ENCODE results near the gene STAT5A.
A peak's percentile ranks its signal among the peaks of the same experiment; 100 is the strongest.
"Not testable (repeated sequence)": the region's sequence is repeated elsewhere in the genome, so short reads cannot be mapped to it uniquely, and the experiment has no call there.

The STAT5A gene

DNA sequence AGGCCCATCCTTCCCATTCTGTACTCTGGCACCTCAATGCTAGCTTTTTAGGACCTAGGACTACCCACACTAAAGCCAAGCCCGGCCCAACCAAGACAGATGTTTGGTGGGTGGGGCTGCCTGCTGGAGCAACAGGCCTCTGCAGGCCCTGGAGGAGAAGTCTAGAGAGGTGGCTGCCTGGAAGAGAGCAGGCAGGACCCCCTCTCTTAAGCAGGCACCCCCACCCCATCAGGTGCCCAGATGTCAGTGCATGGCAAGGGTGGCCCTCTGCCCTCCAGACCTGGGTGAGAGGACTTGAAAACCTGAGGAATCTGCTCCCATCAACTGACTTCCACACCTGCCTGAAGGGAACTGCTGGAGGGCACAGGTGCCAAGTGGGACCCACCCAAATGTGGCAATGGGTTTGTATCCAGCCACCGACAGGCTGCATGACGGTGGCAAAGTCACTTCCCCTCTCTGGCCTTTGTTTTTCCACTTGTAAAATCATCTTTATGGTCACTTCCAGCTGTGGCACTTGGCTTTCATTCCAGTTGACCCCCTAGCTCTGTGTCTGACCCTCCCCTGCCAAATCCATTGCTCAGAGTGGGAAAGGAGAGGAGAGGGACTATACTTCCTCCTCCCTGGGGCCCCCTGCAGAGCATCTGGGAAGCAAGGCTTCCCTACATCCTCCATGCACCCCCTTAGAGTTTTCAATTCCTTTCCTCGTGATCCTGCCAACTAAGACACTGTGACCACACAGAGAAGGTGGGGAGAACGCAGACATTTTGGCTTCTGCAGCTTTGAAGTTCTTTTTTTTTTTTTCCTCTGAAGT lies 1.7 kb upstream of the STAT5A start:
- DNase-seq: no peak

DNA sequence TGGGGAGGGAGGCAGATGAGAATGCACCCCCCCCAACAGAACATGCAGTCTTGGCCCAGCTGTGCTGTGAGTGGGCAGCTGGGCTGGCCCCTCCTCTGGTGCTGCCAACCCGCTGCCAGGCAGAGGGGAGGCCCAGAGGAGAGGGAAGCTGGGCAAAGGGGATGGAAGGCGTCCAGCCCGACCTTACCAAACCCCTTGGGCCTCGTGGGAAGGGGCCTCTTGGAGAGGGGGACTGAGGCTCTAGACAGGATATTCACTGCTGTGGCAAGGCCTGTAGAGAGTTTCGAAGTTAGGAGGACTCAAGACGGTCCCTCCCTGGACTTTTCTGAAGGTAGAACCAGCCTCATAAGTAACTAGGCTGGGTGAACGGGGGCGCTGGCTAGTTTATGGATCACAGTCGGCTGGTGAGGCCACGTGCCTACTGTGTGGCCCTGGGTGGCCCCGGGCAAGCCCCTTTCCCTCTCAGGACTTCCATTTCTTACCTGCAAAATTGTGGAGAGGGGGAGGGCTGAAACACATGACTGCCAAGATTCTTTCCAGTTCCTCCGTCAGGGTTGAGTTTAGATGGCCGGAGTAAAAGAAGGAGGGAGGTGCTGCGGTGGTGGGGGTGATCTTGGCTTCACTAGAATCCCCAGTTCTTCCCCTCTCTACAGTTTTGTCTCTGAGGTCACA lies 857 bp upstream of the STAT5A start:
- no peak for DNase-seq

DNA sequence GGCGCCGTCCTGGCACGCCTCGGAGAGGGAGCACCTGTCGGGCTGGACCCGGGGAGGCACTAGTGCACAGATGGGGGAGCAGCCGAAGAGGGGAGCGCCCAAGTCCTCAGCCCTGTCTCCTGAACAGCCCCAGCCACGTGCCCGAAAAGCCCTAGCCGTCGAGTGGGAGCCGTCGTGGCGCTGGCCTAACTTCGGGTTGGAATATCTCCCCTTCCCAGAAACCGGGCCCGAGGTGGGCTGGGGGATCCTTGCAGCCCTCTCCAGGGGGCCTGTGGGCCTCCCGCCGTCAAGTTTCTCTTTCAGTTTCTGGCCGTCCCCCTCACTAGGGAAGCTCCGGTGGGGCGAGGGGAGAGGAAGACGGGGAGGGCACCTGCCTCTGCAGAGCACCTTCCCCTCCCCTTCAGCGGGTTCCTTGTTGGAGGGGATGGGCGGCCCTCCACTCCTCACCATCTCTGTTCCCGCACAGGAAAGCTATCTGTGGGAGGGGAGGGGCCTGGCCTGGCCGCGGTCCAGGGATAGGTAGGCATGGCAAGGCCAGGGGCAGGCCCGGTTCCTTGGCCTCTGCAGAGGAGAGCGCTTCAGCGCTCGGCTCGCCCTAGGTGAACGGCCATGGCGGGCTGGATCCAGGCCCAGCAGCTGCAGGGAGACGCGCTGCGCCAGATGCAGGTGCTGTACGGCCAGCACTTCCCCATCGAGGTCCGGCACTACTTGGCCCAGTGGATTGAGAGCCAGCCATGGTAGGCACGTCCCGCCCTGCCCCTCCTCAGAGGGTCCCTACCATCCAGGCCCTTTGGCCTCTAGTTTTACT lies 709 bp downstream of the STAT5A start:
- peak; percentile 70 for DNase-seq

DNA sequence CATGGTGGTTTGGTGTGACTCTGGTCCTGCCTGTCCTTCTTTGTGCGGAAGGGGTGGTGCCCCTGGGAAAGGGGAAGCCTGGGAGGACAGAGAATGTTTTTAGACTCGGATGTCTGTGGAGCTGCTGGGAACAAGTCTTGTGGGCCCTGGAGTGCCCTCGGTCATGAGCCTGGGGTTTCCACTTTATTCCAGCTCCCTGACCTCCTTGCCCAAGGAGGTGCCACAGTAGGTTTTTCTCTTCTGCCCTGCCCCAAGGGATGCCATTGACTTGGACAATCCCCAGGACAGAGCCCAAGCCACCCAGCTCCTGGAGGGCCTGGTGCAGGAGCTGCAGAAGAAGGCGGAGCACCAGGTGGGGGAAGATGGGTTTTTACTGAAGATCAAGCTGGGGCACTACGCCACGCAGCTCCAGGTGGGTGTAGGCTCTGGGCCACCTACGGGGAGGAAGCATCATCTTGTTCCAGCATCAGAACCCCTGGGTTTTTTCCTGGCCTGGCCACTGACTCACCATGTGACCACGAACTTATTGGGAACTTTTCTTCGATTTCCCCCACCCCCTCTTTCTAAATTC lies 1.4 kb downstream of the STAT5A start:
- DNase-seq: no peak

DNA sequence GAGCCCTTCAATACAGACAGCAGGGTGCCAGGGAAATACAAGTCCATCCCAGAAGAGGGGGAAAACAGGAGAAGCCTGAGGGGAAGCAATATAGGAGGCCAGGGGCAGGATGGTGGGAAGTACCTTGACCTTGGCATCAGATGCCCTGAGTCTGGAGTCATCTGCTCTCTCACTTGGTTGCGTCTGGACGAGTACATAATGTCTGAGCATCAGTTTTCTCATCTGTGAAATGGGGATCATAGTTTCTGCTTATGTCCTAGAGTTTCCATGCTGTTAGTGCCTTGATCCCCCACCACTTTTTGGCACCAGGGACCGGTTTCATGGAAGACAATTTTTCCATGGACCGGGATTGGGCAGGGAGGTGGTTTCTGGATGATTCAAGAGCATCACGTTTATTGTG lies 2.3 kb downstream of the STAT5A start:
- DNase-seq: no peak

DNA sequence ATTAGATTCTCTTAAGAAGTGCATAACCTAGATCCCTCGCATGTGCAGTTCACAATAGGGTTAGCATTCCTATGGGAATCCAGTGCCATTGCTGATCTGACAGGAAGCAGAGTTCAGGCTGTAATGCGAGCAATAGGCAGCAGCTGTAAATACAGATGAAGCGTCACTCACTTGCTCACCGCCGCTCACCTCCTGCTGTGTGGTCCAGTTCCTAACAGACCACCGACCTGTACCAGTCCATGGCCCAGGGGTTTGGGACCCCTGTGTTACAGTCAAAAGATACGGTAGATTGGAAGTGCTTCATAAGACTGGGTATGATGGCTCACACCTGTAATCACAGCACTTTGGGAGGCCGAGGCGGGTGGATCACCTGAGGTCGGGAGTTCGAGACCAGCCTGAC lies 2.8 kb downstream of the STAT5A start:
- DNase-seq: no peak

DNA sequence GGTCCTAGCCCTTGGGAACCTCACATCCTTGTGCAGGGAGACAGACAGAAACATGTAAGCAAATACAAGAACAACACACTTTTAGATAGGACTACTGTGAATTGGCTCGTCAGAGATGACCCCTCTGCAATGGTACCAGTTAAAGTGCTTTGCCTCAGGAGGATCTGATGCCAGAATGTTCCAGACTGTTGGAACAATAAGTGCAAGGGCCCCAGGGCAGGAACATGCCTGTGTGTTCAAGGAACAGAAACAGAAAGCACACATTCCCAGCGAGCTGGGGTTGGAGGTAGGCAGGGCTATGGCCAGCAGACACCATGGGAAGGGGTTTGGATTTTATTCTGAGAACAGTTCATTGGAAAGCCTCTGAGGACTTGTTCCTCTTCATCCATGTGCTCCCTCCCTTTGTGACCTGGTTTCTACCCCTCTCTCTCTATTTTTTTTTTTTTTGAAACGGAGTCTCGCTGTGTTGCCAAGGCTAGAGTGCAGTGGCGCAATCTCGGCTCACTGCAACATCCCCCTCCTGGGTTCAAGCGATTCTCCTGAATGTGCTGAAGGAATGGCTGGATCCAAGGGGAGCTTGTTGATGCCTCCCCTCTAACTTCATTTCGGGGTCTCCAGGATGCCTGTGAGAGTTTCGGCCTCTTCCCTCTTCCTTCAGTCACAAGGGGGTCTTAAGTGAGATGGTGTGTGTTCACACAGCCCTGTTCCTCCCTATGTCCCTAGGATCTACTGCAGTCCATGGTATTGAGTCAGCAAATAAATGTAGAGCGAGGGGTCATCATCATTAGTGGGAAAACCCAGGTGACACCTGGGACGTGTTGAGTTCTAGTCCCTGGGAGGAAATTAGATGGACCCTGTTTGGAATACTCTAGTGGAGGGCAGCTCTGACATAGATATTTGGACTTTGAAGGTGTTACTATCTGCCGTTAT lies 6.4 kb downstream of the STAT5A start:
- no peak for DNase-seq

DNA sequence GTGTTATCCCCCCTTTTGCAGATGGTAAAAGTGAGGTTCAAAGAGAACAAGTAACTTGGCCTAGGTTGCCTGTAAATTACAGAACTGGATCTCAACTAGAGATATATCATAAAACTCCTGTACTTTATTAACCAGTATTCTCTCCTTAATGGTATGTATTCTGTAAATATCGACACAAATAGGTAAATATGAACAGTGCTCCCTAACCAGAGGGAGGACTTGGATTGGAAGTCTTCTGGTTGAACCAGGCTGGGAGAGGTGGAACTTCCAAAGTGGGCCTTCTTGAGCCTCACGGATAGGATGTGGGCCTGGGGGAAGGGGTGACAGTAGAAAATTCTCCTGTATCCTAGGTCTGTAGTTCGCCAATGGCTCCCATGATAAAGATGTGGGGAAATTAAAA lies 7.7 kb downstream of the STAT5A start:
- no peak for DNase-seq

DNA sequence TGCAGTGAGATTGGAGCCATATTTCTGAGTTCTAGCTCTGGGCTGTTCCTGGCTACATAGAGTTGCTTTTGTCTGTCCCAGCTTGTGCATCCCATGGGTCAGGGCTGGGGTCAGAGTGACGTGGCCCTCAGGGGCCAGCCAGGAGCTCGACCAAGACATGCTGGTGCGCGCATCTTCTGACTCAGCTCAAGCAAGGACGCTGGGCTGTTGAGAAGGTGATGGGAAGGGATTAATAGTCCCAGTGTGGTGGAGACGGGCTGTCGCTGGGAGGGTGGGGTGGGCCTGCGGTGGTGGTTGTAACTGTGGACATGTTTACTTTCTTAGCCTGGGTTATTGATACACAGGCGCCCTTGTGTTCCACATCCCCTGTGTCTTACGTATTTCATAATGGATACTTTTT lies 9.5 kb downstream of the STAT5A start:
- not testable (repeated sequence) for DNase-seq

DNA sequence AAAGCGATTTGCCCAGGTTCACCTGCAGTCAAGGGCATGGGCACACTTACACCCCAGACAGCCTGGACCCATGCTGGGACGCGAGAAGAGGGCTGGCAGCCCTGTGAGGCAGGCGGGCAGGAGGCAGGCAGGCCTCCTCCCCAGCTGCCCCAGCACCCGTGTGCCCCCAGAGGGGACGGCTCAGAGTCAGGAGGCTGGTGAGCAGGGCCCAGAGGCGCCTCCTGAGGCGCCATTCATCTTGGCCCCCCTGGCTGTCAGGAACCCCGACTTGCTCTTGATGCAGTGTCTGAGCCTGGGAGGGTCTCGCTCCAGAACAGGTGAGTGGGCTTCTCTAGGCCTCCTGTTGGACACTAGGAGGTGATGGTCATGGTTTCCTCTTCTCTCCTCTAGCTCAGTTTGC lies 11.1 kb downstream of the STAT5A start:
- DNase-seq: not testable (repeated sequence)

DNA sequence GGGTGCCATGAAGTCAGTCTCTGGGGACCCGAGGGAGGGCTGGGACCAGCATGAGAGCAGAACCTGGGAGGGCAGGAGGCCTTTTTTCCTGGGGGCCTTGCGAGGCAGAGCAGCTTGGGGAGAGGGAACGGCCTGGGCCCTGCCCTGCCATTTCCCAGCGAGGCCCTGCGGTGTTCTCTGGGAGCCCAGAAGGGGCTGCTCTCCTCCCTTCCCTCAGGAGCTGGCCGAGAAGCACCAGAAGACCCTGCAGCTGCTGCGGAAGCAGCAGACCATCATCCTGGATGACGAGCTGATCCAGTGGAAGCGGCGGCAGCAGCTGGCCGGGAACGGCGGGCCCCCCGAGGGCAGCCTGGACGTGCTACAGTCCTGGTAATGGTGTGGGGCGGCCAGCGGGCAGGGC lies 11.6 kb downstream of the STAT5A start:
- not testable (repeated sequence) for DNase-seq

DNA sequence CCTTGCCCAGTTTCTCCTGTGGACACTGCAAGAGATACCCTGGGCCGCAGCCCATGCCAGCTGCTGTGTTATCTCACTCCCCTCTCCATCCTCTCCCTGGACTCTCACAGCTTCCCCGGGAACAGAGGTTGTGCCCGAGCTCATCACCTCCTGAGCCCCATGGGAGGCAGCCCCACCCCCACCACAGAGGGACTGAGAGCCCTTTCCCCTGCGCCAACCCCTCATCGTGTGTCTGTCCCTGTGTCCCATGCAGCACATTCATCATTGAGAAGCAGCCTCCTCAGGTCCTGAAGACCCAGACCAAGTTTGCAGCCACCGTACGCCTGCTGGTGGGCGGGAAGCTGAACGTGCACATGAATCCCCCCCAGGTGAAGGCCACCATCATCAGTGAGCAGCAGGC lies 12.7 kb downstream of the STAT5A start:
- DNase-seq: no peak

DNA sequence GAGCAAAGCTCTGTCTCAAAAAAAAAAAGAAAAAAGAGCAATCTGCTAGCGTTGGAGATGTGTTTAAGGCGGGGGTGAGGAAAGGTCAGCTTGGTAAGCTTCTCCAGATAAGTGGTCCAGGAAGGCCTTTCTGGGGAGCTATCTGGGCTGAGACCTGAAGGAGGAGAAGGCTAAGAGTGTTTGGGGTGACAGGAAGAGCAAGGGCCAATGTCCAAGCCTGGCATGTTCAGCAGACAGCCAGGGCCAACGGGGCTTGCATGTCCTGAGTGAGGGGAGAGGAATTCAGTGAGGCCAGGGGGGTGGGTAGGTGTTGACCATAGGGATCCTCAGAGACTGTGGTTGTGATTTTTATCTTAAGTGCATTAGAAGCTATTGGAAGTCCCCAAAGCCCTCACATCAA lies 15.4 kb downstream of the STAT5A start:
- DNase-seq: no peak

DNA sequence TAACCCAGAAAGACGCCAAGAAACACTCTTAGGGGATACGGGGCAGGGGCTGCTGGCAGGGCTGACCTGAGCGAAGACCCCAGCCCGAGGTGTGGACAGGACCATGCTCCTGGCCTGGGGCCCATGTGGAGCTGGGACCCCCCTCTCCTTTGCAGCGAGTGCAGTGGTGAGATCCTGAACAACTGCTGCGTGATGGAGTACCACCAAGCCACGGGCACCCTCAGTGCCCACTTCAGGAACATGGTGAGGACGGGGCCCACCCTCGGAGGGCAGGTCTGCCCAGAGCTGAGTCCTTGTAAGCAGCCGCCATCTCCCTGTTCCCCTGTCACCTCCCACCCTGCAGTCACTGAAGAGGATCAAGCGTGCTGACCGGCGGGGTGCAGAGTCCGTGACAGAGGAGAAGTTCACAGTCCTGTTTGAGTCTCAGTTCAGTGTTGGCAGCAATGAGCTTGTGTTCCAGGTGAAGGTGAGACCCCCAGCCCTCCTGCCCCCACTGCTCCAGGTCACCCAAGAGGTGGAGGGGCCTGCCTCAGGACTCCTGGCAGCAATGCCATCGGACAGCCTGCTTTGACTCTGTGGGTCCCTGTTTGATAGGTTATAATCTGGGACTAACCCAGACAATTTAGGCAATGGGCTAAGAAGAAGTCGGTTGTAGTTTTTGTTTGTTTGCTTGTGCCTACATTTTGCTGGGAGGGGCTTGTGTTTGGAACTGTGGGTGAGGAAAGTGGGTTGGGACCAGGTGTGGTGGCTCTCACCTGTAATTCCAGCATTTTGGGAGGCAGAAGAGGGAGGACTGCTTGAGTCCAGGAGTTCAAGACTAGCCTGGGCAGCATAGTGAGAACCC lies 16.1 kb downstream of the STAT5A start:
- no peak for DNase-seq

DNA sequence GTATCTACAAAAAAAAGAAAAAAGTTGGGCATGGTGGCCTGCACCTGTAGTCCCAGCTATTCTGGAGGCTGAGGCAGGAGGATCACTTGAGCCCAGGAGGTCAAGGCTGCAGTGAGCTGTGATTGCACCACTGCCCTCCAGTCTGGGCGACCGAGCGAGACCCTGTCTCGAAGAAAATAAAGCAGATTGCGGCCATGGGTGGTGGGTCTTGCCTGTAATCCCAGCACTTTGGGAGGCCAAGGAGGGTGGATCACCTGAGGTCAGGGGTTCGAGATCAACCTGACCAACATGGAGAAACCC lies 16.7 kb downstream of the STAT5A start:
- DNase-seq: not testable (repeated sequence)

DNA sequence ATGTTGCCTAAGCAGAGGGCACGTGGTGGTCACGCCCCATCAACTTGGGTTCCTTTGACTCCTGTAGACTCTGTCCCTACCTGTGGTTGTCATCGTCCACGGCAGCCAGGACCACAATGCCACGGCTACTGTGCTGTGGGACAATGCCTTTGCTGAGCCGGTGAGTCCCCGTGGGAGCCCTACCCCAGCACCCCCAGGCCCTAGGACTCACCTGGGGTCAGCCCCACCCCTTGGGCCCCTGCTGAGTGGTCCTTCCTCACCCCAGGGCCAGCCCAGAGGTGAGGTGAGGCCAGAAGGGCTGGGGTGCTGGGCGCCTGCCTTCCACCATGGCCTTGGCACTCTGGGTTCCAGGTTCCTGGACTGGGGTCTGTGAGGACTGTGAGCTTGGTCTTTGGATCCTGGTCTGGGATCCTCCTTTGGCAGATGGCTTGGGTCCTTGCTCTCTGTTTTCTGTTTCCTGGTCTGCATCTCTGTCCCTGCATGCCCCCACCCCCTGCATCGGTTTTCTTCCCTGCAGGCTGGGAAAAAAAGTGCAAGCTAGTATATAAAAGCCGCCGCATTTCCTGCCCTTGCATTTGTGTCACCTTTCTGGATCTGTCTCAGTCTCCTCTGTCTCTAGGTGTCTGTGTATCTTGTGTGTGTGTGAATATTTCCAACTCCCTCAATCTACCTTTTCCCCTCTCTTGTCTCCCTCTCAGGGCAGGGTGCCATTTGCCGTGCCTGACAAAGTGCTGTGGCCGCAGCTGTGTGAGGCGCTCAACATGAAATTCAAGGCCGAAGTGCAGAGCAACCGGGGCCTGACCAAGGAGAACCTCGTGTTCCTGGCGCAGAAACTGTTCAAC lies 17.5 kb downstream of the STAT5A start:
- peak; percentile 28 for DNase-seq

DNA sequence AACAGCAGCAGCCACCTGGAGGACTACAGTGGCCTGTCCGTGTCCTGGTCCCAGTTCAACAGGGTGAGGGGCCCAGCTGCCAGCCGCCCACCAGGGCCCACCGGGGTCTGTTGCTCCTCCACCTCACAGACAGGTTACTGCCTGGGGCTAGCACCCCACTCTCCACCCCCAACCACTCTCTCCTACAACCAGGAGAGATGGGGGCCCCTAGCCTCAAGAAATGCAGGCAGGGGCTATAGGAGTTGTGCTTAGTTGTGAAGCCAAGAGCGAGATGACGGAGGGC lies 18.0 kb downstream of the STAT5A start:
- no peak for DNase-seq

DNA sequence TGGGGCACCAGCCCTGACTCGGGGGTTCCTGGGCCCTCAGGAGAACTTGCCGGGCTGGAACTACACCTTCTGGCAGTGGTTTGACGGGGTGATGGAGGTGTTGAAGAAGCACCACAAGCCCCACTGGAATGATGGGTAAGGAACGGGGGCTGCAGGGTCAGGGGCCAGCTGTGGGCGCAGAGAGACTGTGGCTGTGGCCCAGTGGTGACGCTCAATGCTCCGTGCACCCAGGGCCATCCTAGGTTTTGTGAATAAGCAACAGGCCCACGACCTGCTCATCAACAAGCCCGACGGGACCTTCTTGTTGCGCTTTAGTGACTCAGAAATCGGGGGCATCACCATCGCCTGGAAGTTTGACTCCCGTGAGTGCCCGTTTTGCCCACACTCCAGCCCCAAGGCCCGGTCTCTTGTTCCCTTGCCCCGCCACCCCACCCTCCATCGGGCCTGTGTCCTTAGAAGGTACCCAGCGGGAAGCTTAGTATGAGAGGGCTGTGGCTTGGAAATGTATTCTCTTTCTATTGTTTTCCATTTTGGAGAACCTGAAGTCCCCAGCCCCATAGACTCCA lies 19.1 kb downstream of the STAT5A start:
- DNase-seq: no peak

DNA sequence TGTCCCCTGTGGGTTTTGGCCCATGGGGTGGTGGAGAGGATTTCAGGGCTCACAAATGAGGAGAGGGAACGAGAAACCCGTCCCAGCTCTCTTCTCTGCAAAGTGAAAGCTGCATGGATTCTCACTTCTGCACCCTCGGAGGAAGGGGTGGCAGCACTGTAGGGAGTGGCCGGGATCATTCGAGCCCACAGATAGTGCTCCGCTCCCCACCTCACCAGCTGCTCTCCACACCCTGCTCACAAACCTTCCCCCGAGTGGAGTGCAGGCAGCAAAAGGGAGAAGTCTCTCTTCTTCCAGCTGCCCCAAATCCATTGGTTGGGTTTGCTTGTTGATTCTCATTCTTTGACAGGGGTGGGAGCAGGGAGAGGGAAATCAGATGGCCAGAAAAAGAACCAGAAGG lies 20.1 kb downstream of the STAT5A start:
- DNase-seq: no peak

DNA sequence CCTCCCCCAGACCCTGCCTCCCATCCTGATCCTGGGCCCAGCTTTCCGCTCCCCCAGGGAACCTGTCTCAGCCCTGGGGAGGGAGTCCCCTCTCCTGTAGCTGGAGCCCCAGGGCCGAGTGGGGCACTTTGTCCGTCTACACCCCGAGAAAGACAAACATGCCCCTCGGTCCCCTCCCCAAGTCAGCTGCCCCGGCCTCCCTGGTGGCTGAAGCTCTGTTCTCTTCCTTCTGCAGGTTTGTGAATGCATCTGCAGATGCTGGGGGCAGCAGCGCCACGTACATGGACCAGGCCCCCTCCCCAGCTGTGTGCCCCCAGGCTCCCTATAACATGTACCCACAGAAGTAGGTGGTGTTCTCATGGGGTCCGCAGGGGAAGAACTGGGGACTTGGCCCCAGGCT lies 20.8 kb downstream of the STAT5A start:
- no peak for DNase-seq
